Measurements from ENCODE around the gene CDKN3.
A peak's percentile ranks its signal among the peaks of the same experiment; 100 is the strongest.
"Not testable (repeated sequence)": the region's sequence is repeated elsewhere in the genome, so short reads cannot be mapped to it uniquely, and the experiment has no call there.

The CDKN3 gene

DNA sequence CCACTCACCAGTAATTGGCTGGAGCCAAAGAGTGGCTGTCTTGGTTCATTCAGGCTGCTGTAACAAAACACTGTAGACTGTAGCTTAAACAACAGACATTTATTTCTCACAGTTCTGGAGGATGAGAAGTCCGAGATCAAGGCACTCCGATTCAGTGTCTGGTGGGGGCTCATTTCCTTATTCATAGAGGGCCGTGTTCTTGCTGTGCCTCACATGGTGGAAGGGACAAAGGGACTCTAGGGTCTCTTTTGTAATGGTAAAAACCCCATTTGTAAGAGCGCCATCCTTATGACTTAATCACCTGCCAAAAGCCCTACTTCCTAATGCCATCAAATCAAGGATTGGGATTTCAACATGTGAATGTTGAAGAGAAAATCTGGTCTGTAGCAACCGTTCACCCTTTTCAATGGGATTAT, 34.7 kb upstream of the CDKN3 start:
- CTCF ChIA-PET, result no interaction called here
- peaks cover 23% of the 10 kb centered on the region for H3K27me3 Mint-ChIP-seq

DNA sequence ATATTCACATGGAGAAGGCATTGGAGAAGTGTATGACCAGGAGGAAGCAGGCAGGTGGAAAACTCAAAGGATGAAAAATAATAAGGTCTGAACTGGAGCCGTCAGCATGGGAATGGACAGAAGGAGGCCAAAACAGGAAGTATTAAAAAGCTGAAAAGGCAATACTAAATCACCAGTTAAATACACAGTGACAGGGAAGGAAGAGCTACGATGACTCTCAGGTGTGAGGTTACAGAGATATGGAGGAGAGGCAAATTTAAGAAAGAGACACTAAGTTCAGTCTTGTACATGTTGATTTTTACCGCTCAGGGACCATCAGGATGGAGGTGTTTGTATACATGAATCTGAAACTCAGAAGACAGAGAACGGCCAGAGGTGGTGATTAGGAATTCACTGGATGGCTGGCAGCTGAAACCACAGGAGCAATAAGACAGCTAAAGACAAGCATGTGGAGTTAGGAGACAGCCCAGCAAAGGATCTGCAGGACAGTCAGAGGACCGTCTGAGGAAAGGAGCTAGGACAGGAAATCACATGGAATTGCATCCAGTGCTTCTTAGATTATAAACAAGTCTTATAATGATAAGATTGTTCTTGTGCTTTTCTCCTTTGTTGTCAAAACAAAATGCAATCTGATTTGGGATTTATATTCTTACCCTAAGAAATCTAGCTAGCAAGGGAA, 33.9 kb upstream of the CDKN3 start:
- CTCF ChIA-PET, result interaction anchor here (1.4 kb wide), 1 partner anchor 15 kb away, joined by 6 read pairs; no protein-coding TSS in a partner anchor
- H3K4me3 Mint-ChIP-seq, result no peak overlapping the region
- no peak for DNase-seq
- no peak overlapping the region for H3K27ac Mint-ChIP-seq
- H3K27me3 Mint-ChIP-seq, result peaks cover 23% of the 10 kb centered on the region
- no peaks in the 10 kb centered on the region for H3K36me3 Mint-ChIP-seq
- H3K4me1 Mint-ChIP-seq, result no peaks in the 10 kb centered on the region
- no peaks in the 10 kb centered on the region for H3K9me3 Mint-ChIP-seq

More for the DNA sequence above, 34.7 kb upstream of the CDKN3 start:
- H3K4me1 Mint-ChIP-seq, result no peaks in the 10 kb centered on the region
- no peaks in the 10 kb centered on the region for H3K9me3 Mint-ChIP-seq
- no peak overlapping the region for H3K4me3 Mint-ChIP-seq
- no peak overlapping the region for H3K27ac Mint-ChIP-seq
- H3K36me3 Mint-ChIP-seq, result no peaks in the 10 kb centered on the region
- no peak for DNase-seq

DNA sequence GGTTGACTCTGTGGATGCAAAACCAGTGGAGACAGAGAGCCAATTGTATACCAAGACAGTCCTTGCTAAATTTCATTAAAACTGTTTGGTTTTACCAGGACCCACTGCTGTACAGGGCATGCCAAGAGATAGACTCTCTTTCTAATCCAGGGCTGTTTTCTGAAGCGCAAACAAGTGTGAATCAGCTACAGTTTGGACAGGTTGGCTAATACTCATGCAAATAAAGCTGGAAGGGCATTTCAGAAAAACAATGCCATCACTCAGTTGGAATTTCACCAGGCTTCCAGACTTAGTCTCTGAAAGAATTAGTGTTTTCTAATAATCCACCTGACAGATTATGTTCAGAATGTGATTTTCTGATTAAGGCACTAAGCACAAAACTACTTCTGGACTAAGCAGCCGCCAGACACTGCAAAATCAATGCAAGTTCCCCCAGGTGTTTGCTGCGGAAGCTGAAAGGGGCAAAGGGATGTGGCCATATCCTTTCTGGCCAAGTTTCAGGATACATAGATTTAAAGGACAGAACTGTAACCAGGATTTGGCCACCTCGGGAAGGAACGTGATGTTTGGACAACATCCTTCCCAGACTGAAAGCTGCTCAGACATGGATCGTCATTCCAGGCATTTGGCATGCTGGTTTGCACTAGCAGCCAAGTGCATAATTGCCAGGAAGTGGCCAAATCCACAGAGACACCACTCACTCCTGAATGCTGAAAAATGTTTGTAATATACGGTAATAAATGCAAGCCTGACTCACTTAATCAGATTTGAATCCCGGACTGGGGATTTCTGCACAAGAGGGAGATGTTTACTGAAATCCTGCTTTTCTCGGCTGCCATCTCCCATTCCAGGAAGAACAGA, 32.0 kb upstream of the CDKN3 start:
- CTCF ChIA-PET, result no interaction called here
- no peak overlapping the region for H3K27ac Mint-ChIP-seq
- H3K36me3 Mint-ChIP-seq, result no peaks in the 10 kb centered on the region
- H3K27me3 Mint-ChIP-seq, result peaks cover 23% of the 10 kb centered on the region
- no peaks in the 10 kb centered on the region for H3K4me1 Mint-ChIP-seq
- no peaks in the 10 kb centered on the region for H3K9me3 Mint-ChIP-seq
- DNase-seq, result no peak
- H3K4me3 Mint-ChIP-seq, result no peak overlapping the region

DNA sequence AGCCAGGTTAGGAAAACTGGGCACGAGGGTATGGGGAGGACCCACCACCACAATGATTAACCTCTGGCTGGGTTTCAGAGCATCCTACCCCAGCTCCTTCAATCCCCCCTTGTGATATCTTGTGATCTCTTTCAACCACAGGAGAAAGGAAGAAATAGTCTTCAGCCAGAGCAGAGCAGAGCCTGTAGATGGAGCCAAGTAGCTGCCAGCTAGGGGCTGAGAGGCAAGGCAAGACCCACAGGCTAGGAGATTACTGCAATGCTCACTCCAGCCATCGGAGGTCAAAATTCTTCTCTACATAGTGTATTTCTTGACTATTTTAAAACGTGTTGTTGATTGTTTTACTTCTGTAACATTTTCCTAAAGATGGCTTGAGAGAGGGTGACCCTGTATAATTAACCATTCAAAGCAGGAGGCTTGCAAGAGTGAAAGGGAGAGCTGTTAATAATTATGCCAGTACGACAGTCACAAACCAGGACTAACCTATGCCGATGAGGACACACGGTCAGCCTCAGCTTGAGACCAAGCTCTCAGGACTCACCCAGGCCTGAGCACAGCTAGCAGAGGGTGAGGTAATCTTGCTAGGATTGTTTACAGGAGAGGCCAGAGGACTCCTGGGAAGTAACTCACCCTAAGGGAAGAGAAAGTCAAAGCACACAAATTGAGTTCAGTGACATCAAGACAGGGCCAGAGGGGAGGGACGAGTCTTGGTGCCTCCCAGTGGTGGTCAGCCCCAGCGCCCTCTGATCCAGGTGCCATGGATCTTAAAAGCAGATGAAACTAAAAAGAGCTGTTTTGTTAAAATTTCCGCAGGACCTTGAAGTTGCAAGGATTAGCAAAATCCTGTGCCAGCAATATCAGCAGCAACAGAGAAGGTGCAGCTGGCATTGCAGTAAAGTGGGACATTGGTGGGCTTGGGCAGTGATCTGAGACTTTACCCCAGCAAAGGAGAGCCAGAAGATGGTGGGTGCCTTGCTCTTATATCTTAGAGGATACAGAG, 29.8 kb upstream of the CDKN3 start:
- CTCF ChIA-PET, result no interaction called here
- DNase-seq, result peak; percentile 52
- H3K4me3 Mint-ChIP-seq, result no peak overlapping the region
- H3K27ac Mint-ChIP-seq, result no peak overlapping the region
- peaks cover 14% of the 10 kb centered on the region for H3K27me3 Mint-ChIP-seq
- H3K4me1 Mint-ChIP-seq, result no peaks in the 10 kb centered on the region
- H3K36me3 Mint-ChIP-seq, result no peaks in the 10 kb centered on the region
- H3K9me3 Mint-ChIP-seq, result no peaks in the 10 kb centered on the region

DNA sequence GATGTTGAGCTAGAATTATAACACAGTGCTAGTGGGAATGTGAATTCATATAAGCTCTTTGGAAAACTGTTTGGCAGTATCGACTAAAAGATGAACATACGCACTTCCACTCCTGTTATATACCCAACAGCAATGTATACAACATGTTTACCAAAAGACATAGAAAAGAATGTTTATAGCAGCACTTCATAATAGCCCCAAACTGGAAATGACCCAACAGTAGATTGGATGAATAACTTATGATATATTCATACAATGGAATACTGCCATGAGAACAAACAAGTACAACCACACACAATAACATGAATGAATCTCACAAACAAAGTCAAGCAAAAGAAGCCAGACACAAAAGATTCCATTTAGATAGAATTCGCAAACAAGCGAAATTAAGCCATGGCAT, 28.5 kb upstream of the CDKN3 start:
- DNase-seq, result no peak
- H3K4me1 Mint-ChIP-seq, result no peaks in the 10 kb centered on the region
- H3K27ac Mint-ChIP-seq, result no peak overlapping the region
- H3K36me3 Mint-ChIP-seq, result no peaks in the 10 kb centered on the region
- H3K9me3 Mint-ChIP-seq, result no peaks in the 10 kb centered on the region
- CTCF ChIA-PET, result no interaction called here
- no peak overlapping the region for H3K4me3 Mint-ChIP-seq
- peaks cover 14% of the 10 kb centered on the region for H3K27me3 Mint-ChIP-seq

DNA sequence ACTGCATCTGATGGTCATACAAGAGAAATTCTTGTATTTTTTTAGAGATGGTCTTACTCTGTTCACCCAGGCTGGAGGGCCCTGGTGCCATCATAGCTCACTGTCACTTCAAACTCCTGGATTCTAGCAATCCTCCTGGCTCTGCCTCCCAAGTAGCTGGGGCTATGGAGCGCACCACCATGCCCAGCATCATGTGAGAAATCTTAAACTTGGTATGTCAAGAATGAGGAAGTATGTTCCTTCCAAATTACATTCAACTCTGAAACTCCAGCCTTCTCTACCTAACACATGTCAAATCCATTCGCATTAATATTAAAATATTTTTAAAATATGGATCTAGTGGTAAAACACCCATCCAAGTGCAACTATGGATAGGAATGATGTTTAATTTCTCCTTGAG, 27.5 kb upstream of the CDKN3 start:
- Mint-ChIP-seq H3K4me1 (no peaks in the 10 kb centered on the region), H3K27me3 (peaks cover 8% of the 10 kb centered on the region), H3K27ac (no peak overlapping the region), H3K36me3 (no peaks in the 10 kb centered on the region), H3K9me3 (no peaks in the 10 kb centered on the region), H3K4me3 (no peak overlapping the region)
- CTCF ChIA-PET, result no interaction called here
- DNase-seq, result no peak

DNA sequence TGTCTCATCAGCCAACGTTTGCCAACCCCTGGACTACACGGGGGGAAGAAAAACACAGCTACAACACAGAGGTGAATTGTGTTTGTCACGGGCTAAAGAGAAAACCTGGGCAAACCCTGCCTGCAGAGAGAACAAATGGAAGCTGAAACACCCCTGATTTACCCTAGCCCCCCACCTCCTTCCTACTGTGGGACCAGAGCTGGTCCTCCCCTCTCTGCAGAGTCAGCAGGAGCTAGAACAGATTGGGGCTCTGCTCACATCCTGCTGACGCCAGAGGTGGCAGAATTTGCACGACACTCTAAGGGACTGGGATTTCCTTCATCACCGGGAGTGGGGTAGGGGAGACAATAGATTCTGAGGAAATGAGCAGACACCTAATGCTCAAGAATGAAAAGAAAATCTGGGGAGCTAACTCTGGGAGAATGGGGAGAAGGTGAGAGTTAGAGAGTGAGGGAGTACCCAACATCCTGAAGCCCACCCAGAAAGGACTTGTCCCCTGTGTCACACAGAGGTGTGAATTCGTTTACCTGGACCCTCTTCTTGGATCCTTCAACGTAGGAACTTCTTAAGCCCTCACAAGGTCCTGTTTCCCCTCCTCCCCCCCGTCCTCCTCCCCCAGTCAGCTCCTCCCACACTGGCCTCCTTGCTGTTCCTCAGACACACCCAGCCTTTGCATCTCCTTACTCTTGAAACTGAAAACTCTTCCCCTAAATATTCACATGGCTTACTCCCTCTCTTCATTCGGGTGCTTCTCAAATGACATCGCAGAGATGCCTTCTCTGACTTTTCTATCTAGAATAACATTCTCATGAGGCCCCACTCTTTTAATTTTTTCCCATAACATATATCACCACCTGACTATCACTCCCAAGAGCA, 26.2 kb upstream of the CDKN3 start:
- H3K4me3 Mint-ChIP-seq, result no peak overlapping the region
- no peak for DNase-seq
- H3K4me1 Mint-ChIP-seq, result no peaks in the 10 kb centered on the region
- no peak overlapping the region for H3K27ac Mint-ChIP-seq
- CTCF ChIA-PET, result interaction anchor here (0.8 kb wide), 1 partner anchor 23 kb away, joined by 4 read pairs; no protein-coding TSS in a partner anchor
- peaks cover 8% of the 10 kb centered on the region for H3K27me3 Mint-ChIP-seq
- no peaks in the 10 kb centered on the region for H3K9me3 Mint-ChIP-seq
- no peaks in the 10 kb centered on the region for H3K36me3 Mint-ChIP-seq

DNA sequence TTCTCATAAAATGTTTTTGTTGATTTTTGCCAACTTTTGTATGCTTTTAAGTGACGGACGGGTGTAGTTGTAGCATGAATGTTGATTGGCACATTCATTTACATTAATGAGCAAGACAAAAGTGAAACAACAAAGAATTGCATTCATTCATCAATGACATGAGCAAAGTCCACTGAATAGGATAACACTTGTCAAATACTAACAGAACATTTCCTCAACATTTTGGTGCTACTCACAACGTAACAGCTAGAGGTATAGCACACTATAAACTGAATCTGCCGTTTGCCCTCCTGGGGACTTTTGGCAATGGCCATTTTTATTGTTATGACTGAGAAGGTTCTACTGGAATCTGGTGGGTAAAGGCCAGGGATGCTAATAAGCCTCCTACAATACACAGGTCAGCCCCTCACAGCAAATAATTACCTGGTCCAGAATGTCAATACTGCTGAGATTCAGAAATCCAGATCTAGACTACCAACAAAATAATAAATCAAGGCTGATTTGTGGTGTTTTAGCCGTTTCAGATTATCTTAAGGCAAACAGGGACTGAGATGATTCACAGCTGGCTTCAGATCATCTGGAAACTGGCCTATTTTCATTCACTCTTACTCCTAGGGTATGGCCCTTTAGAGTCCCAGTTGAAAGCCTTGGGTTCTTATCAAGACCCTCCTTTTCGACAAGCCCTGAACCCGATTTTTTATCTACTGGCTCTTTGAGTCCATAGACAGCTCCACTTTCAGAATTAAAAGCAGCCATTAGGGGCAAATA, 22.5 kb upstream of the CDKN3 start:
- peaks cover 14% of the 10 kb centered on the region for H3K27me3 Mint-ChIP-seq
- CTCF ChIA-PET, result no interaction called here
- H3K36me3 Mint-ChIP-seq, result no peaks in the 10 kb centered on the region
- H3K9me3 Mint-ChIP-seq, result no peaks in the 10 kb centered on the region
- no peak overlapping the region for H3K4me3 Mint-ChIP-seq
- no peak overlapping the region for H3K27ac Mint-ChIP-seq
- H3K4me1 Mint-ChIP-seq, result no peaks in the 10 kb centered on the region
- DNase-seq, result no peak

DNA sequence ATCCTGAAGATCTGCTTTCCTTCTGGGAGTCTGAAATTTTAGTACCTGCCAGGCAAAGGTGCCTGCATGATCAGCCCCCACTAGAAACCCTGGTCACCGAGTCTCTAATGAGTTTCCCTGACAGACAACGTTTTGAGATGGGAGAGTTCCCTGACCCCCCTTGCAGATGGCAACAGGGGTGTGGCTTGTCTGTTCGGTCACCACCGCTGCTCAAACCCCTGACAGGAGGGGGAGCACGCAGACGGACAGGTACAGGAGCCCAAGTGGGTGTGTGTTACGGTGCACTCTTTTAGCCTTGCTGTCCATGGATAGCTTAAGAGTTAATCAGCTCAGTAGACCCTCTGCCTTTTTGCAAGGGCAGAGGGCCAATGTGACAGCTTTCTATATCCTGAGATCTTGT, 19.3 kb upstream of the CDKN3 start:
- no peak for DNase-seq
- H3K27me3 Mint-ChIP-seq, result peaks cover 23% of the 10 kb centered on the region
- no peak overlapping the region for H3K4me3 Mint-ChIP-seq
- CTCF ChIA-PET, result no interaction called here
- H3K4me1 Mint-ChIP-seq, result no peaks in the 10 kb centered on the region
- no peaks in the 10 kb centered on the region for H3K36me3 Mint-ChIP-seq
- no peak overlapping the region for H3K27ac Mint-ChIP-seq
- no peaks in the 10 kb centered on the region for H3K9me3 Mint-ChIP-seq

DNA sequence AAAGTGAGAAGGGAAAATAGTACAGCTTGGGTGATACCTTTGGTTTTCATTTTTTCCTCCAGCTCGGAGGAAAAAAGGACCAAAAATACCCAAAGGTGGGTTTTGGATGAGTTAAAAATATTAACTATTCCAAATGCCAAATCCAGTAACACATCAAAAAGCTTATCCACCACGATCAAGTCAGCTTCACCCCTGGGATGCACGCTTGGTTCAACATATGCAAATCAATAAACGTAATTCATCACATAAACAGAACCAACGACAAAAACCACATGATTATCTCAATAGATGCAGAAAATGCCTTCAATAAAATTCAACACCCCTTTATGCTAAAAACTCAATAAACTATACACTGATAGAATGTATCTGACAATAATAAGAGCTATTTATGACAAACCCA, 17.9 kb upstream of the CDKN3 start:
- H3K9me3 Mint-ChIP-seq, result not testable (repeated sequence)

DNA sequence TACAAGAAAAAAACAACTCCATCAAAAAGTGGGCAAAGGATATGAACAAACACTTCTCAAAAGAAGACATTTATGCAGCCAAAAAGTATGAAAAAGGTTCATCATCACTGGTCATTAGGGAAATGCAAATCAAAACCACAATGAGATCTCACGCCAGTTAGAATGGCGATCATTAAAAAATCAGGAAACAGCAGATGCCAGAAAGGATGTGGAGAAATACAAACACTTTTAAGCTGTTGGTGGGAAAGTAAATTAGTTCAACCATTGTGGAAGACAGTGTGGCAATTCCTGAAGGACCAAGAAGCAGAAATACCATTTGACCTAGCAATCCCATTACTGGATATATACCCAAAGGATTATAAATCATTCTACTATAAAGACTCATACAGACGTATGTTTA, 16.2 kb upstream of the CDKN3 start:
- H3K36me3 Mint-ChIP-seq, result not testable (repeated sequence)

More for the DNA sequence above, 17.9 kb upstream of the CDKN3 start:
- H3K27ac Mint-ChIP-seq, H3K36me3 Mint-ChIP-seq, H3K4me3 Mint-ChIP-seq, CTCF ChIA-PET, DNase-seq, H3K4me1 Mint-ChIP-seq: not testable (repeated sequence)
- peaks cover 28% of the 10 kb centered on the region for H3K27me3 Mint-ChIP-seq

DNA sequence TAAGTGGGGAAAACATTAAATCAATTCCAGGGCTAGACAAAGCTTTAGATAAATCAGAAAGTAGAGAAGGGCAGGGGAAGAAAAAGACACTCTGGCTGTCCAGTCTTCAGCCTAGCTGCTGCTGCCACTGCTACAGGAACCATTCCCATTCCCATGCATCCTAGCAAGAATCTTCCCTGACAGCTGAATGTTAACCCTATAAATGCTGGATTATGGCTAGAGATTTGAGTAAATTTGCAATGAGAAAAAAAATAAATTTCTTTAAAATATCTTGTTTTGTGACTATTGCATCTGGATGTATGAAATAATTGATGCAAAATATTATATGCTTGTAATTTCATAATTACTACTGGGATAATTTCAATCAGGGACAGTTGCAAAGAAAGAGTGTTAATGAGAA, 15.0 kb upstream of the CDKN3 start:
- H3K9me3 Mint-ChIP-seq, result no peaks in the 10 kb centered on the region
- CTCF ChIA-PET, result no interaction called here
- no peak overlapping the region for H3K27ac Mint-ChIP-seq
- DNase-seq, result no peak
- no peaks in the 10 kb centered on the region for H3K4me1 Mint-ChIP-seq
- peaks cover 36% of the 10 kb centered on the region for H3K27me3 Mint-ChIP-seq
- H3K4me3 Mint-ChIP-seq, result no peak overlapping the region
- H3K36me3 Mint-ChIP-seq, result no peaks in the 10 kb centered on the region

More for the DNA sequence above, 16.2 kb upstream of the CDKN3 start:
- H3K9me3 Mint-ChIP-seq, H3K4me1 Mint-ChIP-seq, CTCF ChIA-PET, H3K4me3 Mint-ChIP-seq, DNase-seq, H3K27ac Mint-ChIP-seq: not testable (repeated sequence)
- H3K27me3 Mint-ChIP-seq, result peaks cover 28% of the 10 kb centered on the region

DNA sequence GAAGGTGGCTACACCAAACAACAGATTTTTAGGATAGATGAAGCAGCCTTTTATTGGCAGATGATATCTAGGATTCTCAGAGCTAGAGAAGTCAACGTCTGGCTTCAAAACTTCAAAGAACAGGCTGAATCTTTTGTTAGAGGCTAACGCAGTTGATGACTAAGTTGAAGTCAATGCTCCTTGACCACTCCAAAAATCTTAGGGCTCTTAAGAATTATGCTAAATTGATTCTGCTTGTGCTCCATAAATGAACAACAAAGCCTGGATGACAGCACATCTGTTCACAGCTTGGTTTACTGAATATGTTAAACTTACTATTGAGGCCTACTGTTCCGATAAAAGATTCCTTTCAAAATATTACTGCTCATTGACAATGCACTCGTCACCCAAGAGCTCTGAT, 13.0 kb upstream of the CDKN3 start:
- Mint-ChIP-seq H3K4me1 (no peaks in the 10 kb centered on the region), H3K27ac (no peak overlapping the region), H3K4me3 (no peak overlapping the region), H3K27me3 (peaks cover 35% of the 10 kb centered on the region), H3K9me3 (no peaks in the 10 kb centered on the region), H3K36me3 (no peaks in the 10 kb centered on the region)
- CTCF ChIA-PET, result no interaction called here
- no peak for DNase-seq
